ENCODE data around the gene MICAL2.

DNA sequence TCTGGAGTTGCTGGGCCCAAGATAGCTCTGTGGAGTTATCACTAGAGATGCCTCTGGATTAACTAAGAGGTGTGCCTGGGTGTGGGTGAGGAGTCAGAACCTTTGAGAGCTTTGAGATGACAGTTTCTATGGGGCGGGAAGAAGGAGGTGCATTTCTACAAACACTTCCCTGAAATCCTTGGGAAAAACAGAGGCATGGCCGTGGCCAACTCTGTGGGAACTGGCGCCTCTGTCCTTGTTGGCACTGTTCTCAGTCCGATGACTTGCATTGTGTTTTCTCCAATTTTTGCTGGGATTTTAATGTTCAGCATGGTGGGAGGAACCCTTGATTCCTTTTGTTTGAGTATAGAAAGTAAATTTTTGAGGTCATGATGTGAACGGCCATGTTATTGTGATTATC lies 151.2 kb downstream of the MICAL2 start:
- TF ChIP-seq EZH2 (IDR thresholded peaks at IDR 0.05; ENCODE audit: low read length, unreplicated experiment): no peak
- TF ChIP-seq, protein P1, sequence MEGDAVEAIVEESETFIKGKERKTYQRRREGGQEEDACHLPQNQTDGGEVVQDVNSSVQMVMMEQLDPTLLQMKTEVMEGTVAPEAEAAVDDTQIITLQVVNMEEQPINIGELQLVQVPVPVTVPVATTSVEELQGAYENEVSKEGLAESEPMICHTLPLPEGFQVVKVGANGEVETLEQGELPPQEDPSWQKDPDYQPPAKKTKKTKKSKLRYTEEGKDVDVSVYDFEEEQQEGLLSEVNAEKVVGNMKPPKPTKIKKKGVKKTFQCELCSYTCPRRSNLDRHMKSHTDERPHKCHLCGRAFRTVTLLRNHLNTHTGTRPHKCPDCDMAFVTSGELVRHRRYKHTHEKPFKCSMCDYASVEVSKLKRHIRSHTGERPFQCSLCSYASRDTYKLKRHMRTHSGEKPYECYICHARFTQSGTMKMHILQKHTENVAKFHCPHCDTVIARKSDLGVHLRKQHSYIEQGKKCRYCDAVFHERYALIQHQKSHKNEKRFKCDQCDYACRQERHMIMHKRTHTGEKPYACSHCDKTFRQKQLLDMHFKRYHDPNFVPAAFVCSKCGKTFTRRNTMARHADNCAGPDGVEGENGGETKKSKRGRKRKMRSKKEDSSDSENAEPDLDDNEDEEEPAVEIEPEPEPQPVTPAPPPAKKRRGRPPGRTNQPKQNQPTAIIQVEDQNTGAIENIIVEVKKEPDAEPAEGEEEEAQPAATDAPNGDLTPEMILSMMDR (conservative IDR thresholded peaks at IDR 0.05; ENCODE audit: low read depth, low read length): no peak

Measured in PC-3 (cell line).